CD14-positive monocyte (primary cell): ENCODE data around the gene FREM1. TPM values are rescaled to one million over a fixed set of nuclear protein-coding genes. Genes with fewer than 3 reads are reported as not detected.

Source experiments
- DNase-seq, 3 donors: peaks; one replicate each; pipeline ENCODE4 v3.0.0-alpha.2; 2011 to 2022
- H2AFZ ChIP-seq: 2 replicates; pipeline ENCODE4 v1.6.0; 2012; ENCODE audit warnings: mild to moderate bottlenecking, low read depth, low read length, inconsistent platforms; ENCODE audit not compliant: insufficient read depth, poor library complexity, severe bottlenecking
- H3K27ac ChIP-seq, 2 donors: 1 replicate in 1 of 2; 2 replicates in 1 of 2; pipeline ENCODE4 v1.5.1; 2012 to 2013; ENCODE audit warnings: low read length in 2 of 2, control low read depth in 1 of 2, inconsistent platforms in 1 of 2, low read depth in 1 of 2, mild to moderate bottlenecking in 1 of 2
- H3K27me3 ChIP-seq, 2 donors: one replicate each; pipeline versions ENCODE4 v1.6.0 to v1.6.1; 2011 to 2013; ENCODE audit warnings: low read length in 2 of 2; ENCODE audit not compliant: control insufficient read depth in 2 of 2, insufficient read depth in 2 of 2
- H3K36me3 ChIP-seq, 2 donors: replicated peaks in 1 of 2; 1 replicate in 1 of 2; 2 replicates in 1 of 2; pipeline versions ENCODE4 v1.5.1 to v1.6.1; 2012 to 2013; ENCODE audit warnings: low read length in 2 of 2, control low read depth in 1 of 2, inconsistent platforms in 1 of 2, mild to moderate bottlenecking in 1 of 2; ENCODE audit not compliant: insufficient read depth in 2 of 2, control insufficient read depth in 1 of 2
- H3K4me1 ChIP-seq, 2 donors: 1 replicate in 1 of 2; 2 replicates in 1 of 2; pipeline versions ENCODE4 v1.5.1 to v1.6.1; 2012 to 2013; ENCODE audit warnings: low read length in 2 of 2, control low read depth in 1 of 2, inconsistent platforms in 1 of 2, mild to moderate bottlenecking in 1 of 2, moderate library complexity in 1 of 2; ENCODE audit not compliant: insufficient read depth in 2 of 2, control insufficient read depth in 1 of 2
- H3K4me2 ChIP-seq: replicated peaks from 2 replicates; pipeline ENCODE3; 2012; ENCODE audit warnings: low read length, moderate library complexity, mild to moderate bottlenecking; ENCODE audit not compliant: poor library complexity, severe bottlenecking; ENCODE audit errors: extremely low read depth
- H3K4me3 ChIP-seq, 3 experiments: fragments of 200-600 bp in 1 of 3; sonication (generic) in 1 of 3; replicated peaks in 1 of 3; 1 replicate in 2 of 3; 2 replicates in 1 of 3; pipeline ENCODE4 v1.5.1; 2011 to 2013; ENCODE audit warnings: low read length in 3 of 3, mild to moderate bottlenecking in 3 of 3, control low read depth in 2 of 3, low read depth in 2 of 3, inconsistent platforms in 1 of 3, moderate library complexity in 1 of 3
- H3K79me2 ChIP-seq: 2 replicates; pipeline ENCODE4 v1.6.0; 2012; ENCODE audit warnings: mild to moderate bottlenecking, control low read depth, inconsistent platforms, low read length, moderate library complexity; ENCODE audit not compliant: insufficient read depth
- H3K9ac ChIP-seq: 2 replicates; pipeline ENCODE4 v1.6.0; 2017; ENCODE audit warnings: low read length, mild to moderate bottlenecking; ENCODE audit not compliant: insufficient read depth, poor library complexity, severe bottlenecking
- H3K9me3 ChIP-seq, 2 donors: replicated peaks in 1 of 2; 1 replicate in 1 of 2; 2 replicates in 1 of 2; pipeline versions ENCODE4 v1.5.1 to v1.6.1; 2012 to 2013; ENCODE audit warnings: low read length in 2 of 2, control low read depth in 1 of 2; ENCODE audit not compliant: control insufficient read depth in 1 of 2, insufficient read depth in 1 of 2
- H4K20me1 ChIP-seq: 2 replicates; pipeline ENCODE4 v1.6.0; 2012; ENCODE audit warnings: mild to moderate bottlenecking, low read length, control low read depth, moderate library complexity; ENCODE audit not compliant: insufficient read depth
- H3K27ac Mint-ChIP-seq, 7 donors: one replicate each; pipeline ENCODE4 v1.8.0; 2020; ENCODE audit warnings: mild to moderate bottlenecking in 7 of 7, mixed read lengths in 7 of 7, moderate library complexity in 6 of 7, inconsistent platforms in 2 of 7
- H3K27me3 Mint-ChIP-seq, 3 donors: one replicate each; pipeline ENCODE4 v1.8.0; 2021 to 2022; ENCODE audit warnings: low read depth in 3 of 3, mild to moderate bottlenecking in 3 of 3, mixed read lengths in 3 of 3, moderate library complexity in 3 of 3, inconsistent platforms in 1 of 3
- H3K36me3 Mint-ChIP-seq, 2 donors: one replicate each; pipeline ENCODE4 v1.8.0; 2020; ENCODE audit warnings: mixed read lengths in 2 of 2, inconsistent platforms in 1 of 2, mild to moderate bottlenecking in 1 of 2
- H3K4me1 Mint-ChIP-seq: one replicate; pipeline ENCODE4 v1.8.0; 2020; ENCODE audit warnings: mild to moderate bottlenecking, mixed read lengths
- H3K4me3 Mint-ChIP-seq, 2 donors: one replicate each; pipeline ENCODE4 v1.8.0; 2020; ENCODE audit warnings: mild to moderate bottlenecking in 2 of 2, mixed read lengths in 2 of 2, moderate library complexity in 1 of 2
- H3K9me3 Mint-ChIP-seq, 7 donors: one replicate each; pipeline ENCODE4 v1.8.0; 2020 to 2022; ENCODE audit warnings: mixed read lengths in 7 of 7, mild to moderate bottlenecking in 6 of 7, moderate library complexity in 6 of 7, inconsistent platforms in 2 of 7
- CTCF ChIP-seq: fragments of 200-600 bp; IDR thresholded peaks from one replicate; pipeline ENCODE4 v1.8.0; 2022; ENCODE audit warnings: antibody characterized with exemption, mild to moderate bottlenecking
- WGBS: methylation state at CpG from one replicate; pipeline ENCODE4 v1.1.5; 2013; ENCODE audit warnings: missing lambda C conversion rate; ENCODE audit not compliant: insufficient coverage; 5-methylcytosine and 5-hydroxymethylcytosine counted together
- intact Hi-C, 2 donors: fragments of 100-400 bp; cut with micrococcal nuclease; formaldehyde crosslinking; loops; one replicate each; pipeline versions ENCODE4 v1.15.0 to v1.15.1; 2023
- polyA plus RNA-seq, 3 donors: library from polyadenylated mRNA; depleted of rRNA in 1 of 3; unstranded in 2 of 3; stranded (reverse) in 1 of 3; fragments of 300-500 nt in 2 of 3; fragments of >200 nt in 1 of 3; fragmentation: Illumina TruSeq in 2 of 3; gene quantifications; 1 replicate in 2 of 3; 2 replicates in 1 of 3; pipeline ENCODE4 v1.2.3, GENCODE V29; 2012 to 2021

Gene FREM1
- polyA plus RNA-seq, 3 donors, result not detected

GRCh38 chr9:14911046-14911445 is 818 bp upstream of the FREM1 start:
- Histone ChIP-seq H3K36me3 (no peaks in the 10 kb centered on the region), H3K27me3 (no peaks in the 10 kb centered on the region), H3K79me2 (no peaks in the 10 kb centered on the region), H3K4me2 (no peak overlapping the region), H2AFZ (no peak overlapping the region), H4K20me1 (no peaks in the 10 kb centered on the region), H3K27ac (no peak overlapping the region), H3K4me1 (no peaks in the 10 kb centered on the region), H3K9me3 (no peaks in the 10 kb centered on the region), H3K9ac (no peak overlapping the region), H3K4me3 (no peak overlapping the region)
- no peaks in the 10 kb centered on the region for H3K4me1 Mint-ChIP-seq
- H3K27me3 Mint-ChIP-seq, result peaks cover 0 to 2% (median 0%) of the 10 kb centered on the region in 3 donors
- H3K27ac Mint-ChIP-seq, result no peak overlapping the region
- no peaks in the 10 kb centered on the region for H3K36me3 Mint-ChIP-seq
- peaks cover 0 to 2% (median 0%) of the 10 kb centered on the region in 7 donors for H3K9me3 Mint-ChIP-seq
- DNase-seq, result no peak
- WGBS, result no CpG with 5 or more reads among the region's 2 CpGs
- no peak for TF ChIP-seq CTCF
- no peak overlapping the region for H3K4me3 Mint-ChIP-seq
- intact Hi-C loops, result no loop called here

GRCh38 chr9:14909601-14909960 is 647 bp downstream of the FREM1 start:
- Histone ChIP-seq H3K4me1 (no peaks in the 10 kb centered on the region), H3K79me2 (no peaks in the 10 kb centered on the region), H3K4me2 (no peak overlapping the region), H3K4me3 (no peak overlapping the region), H4K20me1 (no peaks in the 10 kb centered on the region), H3K9me3 (no peaks in the 10 kb centered on the region), H3K9ac (no peak overlapping the region), H3K27me3 (no peaks in the 10 kb centered on the region), H3K27ac (no peak overlapping the region), H2AFZ (no peak overlapping the region), H3K36me3 (no peaks in the 10 kb centered on the region)
- WGBS, result 60% methylated on average over 2 of the region's 2 CpGs
- no peaks in the 10 kb centered on the region for H3K36me3 Mint-ChIP-seq
- no peak overlapping the region for H3K4me3 Mint-ChIP-seq
- peaks cover 2% of the 10 kb centered on the region in 3 donors for H3K27me3 Mint-ChIP-seq
- H3K27ac Mint-ChIP-seq, result no peak overlapping the region
- DNase-seq, result no peak
- H3K9me3 Mint-ChIP-seq, result peaks cover 0 to 2% (median 1%) of the 10 kb centered on the region in 7 donors
- intact Hi-C loops, result no loop called here
- no peak for TF ChIP-seq CTCF
- H3K4me1 Mint-ChIP-seq, result no peaks in the 10 kb centered on the region
